Tibial nerve (tissue), 3 donors: ENCODE data around the gene CXCL12.

Experiments
- POLR2A ChIP-seq, 2 donors: fragments of 450-650 bp; IDR thresholded peaks; one replicate each; pipeline ENCODE4 v1.6.1; 2017; ENCODE audit warnings: antibody characterized with exemption in 2 of 2, mild to moderate bottlenecking in 2 of 2, moderate library complexity in 2 of 2
- TF ChIP-seq, protein P1 (sequence below), 5 experiments: fragments of 200-600 bp in 3 of 5; fragments of 450-650 bp in 2 of 5; sonication (generic) in 3 of 5; IDR thresholded peaks; one replicate each; pipeline ENCODE4 v1.5.1; 2016 to 2019; ENCODE audit warnings: antibody characterized with exemption in 5 of 5, mild to moderate bottlenecking in 3 of 5, moderate library complexity in 2 of 5

DNA sequence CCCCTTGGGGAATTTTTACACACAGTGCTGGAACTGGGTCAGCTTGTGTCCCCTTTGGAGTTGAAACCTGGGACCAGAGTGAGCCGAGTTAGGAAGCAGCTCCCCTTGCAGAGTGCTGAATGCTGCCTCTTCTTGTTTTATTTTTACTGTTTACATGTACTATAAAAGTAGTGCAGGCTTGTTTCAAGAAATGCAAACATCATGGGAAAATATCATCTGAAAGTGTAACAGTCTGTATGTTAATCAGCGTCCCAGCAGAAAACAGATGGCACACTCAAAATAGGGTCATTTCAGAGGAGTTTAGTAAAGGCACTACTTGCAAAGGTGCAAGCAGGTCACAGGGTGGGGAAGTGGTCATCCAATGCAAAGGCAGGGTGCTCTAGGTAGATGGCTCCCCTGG is 30.1 kb downstream of the CXCL12 start:
- no peak for TF ChIP-seq POLR2A (IDR thresholded peaks at IDR 0.05)
- TF ChIP-seq, protein P1, sequence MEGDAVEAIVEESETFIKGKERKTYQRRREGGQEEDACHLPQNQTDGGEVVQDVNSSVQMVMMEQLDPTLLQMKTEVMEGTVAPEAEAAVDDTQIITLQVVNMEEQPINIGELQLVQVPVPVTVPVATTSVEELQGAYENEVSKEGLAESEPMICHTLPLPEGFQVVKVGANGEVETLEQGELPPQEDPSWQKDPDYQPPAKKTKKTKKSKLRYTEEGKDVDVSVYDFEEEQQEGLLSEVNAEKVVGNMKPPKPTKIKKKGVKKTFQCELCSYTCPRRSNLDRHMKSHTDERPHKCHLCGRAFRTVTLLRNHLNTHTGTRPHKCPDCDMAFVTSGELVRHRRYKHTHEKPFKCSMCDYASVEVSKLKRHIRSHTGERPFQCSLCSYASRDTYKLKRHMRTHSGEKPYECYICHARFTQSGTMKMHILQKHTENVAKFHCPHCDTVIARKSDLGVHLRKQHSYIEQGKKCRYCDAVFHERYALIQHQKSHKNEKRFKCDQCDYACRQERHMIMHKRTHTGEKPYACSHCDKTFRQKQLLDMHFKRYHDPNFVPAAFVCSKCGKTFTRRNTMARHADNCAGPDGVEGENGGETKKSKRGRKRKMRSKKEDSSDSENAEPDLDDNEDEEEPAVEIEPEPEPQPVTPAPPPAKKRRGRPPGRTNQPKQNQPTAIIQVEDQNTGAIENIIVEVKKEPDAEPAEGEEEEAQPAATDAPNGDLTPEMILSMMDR (IDR thresholded peaks at IDR 0.05), result no peak
